Measurements from ENCODE around the gene B3GALT5. TPM values are rescaled to one million over a fixed set of nuclear protein-coding genes. Genes with fewer than 3 reads are reported as not detected.

B3GALT5 gene
- total RNA-seq, 1 donor: 0.18 TPM

DNA sequence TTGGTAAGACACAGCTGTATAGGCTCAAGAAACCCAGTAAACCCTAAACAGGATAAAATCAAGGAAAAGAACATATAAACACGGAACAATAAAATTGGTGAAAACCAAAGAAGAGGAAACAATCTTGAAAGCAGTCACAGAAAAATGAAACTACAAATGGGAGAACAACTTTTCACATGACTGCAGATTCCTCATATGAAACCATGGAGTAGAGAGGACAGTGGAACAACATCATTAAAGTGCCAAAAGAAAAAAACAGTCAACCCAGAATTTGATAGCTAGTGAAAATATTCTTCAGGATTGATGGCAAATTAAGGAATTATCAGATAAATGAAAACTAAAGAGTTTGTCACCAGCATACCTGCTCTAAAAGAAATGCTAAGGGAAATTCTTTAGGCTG is 23.9 kb upstream of the B3GALT5 start:
- TF ChIP-seq, protein P1, sequence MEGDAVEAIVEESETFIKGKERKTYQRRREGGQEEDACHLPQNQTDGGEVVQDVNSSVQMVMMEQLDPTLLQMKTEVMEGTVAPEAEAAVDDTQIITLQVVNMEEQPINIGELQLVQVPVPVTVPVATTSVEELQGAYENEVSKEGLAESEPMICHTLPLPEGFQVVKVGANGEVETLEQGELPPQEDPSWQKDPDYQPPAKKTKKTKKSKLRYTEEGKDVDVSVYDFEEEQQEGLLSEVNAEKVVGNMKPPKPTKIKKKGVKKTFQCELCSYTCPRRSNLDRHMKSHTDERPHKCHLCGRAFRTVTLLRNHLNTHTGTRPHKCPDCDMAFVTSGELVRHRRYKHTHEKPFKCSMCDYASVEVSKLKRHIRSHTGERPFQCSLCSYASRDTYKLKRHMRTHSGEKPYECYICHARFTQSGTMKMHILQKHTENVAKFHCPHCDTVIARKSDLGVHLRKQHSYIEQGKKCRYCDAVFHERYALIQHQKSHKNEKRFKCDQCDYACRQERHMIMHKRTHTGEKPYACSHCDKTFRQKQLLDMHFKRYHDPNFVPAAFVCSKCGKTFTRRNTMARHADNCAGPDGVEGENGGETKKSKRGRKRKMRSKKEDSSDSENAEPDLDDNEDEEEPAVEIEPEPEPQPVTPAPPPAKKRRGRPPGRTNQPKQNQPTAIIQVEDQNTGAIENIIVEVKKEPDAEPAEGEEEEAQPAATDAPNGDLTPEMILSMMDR (IDR thresholded peaks at IDR 0.05; ENCODE audit: insufficient read depth, low read length): no peak
- no peak overlapping the region for H3K4me3 ChIP-seq (ENCODE audit: low read depth, low read length)
- DNase-seq (ENCODE audit: low read depth): no peak

DNA sequence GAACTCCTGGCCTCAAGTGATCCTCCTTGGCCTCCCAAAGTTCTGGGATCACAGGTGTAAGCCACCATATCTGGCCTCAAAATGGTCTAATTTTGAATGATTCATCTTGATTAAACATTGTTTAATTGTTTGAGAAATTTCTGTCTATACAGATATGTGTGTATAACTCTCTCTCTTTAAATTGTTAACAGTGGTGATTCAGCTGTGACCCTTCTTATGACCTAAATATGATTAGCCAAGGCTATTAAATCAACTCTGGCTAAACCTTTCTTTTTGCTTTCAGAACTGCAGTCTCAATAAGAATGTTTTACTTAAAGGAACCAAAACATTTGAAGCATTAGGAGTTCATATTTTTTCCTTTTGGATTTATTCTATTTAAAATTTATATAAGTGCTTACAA is 19.2 kb upstream of the B3GALT5 start:
- TF ChIP-seq, protein P1 (IDR thresholded peaks at IDR 0.05; ENCODE audit: insufficient read depth, low read length): no peak
- H3K4me3 ChIP-seq (ENCODE audit: low read depth, low read length): no peak overlapping the region
- DNase-seq (ENCODE audit: low read depth): no peak

DNA sequence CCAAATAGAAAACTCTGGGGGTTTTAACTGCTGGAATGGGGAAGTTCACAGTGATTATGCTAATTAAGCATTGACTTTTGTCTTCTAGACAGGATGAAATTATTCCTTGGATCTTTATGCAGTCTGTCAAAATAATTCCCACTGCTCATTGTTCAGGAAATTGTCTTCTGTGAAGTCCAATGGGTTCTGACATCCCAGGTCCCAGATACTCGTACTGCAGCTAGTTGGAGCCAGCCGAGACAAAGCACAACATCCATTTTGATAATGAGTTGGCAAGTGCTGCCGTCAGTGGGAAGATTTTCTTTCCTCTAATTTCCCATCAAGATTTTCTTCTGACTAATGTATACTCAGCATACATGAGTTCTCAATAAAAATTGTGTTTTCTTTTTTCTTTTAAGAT is 17.3 kb upstream of the B3GALT5 start:
- H3K4me3 ChIP-seq (ENCODE audit: low read depth, low read length): no peak overlapping the region
- no peak for DNase-seq (ENCODE audit: low read depth)
- TF ChIP-seq, protein P1 (IDR thresholded peaks at IDR 0.05; ENCODE audit: insufficient read depth, low read length): no peak

DNA sequence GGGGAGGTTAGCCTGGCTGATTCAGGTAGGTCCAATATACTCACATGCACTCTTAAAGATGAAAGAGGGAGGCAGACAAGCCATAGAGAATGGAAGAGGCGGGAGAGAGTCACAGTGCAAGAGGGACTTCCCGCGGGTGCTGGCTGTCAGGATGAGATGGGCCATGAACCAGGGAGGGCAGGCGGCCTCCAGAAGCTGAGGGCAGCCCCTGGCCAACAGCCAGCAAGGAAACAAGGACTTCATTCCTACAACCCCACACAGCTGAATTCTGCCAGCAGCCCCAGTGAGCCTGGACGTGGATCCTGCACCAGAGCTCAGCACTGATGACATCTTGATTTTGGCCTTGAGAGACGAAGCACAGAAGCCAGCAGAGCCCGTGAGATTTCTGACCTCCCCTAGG is 15.1 kb upstream of the B3GALT5 start:
- DNase-seq (ENCODE audit: low read depth): no peak
- H3K4me3 ChIP-seq (ENCODE audit: low read depth, low read length): no peak overlapping the region
- TF ChIP-seq, protein P1 (IDR thresholded peaks at IDR 0.05; ENCODE audit: insufficient read depth, low read length): no peak

- no peak for DNase-seq (ENCODE audit: low read depth)
- H3K4me3 ChIP-seq (ENCODE audit: low read depth, low read length): no peak overlapping the region
- TF ChIP-seq, protein P1 (IDR thresholded peaks at IDR 0.05; ENCODE audit: insufficient read depth, low read length): no peak
Observed at GRCh38 chr21:39599191-39599970, 13.4 kb upstream of the B3GALT5 start.

DNA sequence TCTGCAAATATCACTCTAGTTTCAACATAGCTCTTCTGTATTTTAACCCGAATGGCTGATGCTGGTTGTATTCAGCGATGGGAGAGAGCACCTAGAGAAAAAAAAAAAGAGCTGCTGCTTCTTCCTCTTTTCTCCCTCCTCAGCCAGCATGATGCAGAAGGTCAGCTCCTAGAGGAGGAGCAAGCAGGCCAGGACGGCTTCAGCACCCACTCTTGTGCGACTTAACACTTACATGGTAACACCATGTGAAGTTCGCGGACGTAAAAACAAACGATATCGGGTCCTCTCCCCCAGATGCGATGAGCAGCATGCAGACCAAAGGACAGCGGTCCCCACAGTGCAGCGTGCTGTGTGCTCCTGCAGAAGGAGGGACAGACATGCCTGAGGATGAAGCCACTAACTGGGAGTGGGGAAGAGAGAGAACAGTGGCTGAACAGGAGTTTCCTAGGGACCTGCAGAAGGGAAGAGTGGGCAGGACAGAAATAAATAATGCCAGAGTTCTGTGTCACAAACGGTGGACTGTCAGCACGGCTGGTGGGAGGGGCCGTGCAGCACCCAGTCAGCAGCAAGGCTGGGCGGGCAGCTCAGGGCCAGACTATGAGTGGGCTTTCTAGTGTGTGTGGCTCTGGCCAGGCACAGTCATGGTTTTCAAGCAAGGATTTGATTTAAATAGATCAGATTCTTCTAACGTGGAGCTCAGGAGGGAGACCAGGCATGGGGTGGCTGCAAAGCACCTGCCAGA is 11.4 kb upstream of the B3GALT5 start:
- no peak for DNase-seq (ENCODE audit: low read depth)
- H3K4me3 ChIP-seq (ENCODE audit: low read depth, low read length): no peak overlapping the region
- TF ChIP-seq, protein P1 (IDR thresholded peaks at IDR 0.05; ENCODE audit: insufficient read depth, low read length): no peak

Measured in fibroblast of the aortic adventitia (primary cell).